ENCODE results near the gene GLA.

Gene GLA

DNA sequence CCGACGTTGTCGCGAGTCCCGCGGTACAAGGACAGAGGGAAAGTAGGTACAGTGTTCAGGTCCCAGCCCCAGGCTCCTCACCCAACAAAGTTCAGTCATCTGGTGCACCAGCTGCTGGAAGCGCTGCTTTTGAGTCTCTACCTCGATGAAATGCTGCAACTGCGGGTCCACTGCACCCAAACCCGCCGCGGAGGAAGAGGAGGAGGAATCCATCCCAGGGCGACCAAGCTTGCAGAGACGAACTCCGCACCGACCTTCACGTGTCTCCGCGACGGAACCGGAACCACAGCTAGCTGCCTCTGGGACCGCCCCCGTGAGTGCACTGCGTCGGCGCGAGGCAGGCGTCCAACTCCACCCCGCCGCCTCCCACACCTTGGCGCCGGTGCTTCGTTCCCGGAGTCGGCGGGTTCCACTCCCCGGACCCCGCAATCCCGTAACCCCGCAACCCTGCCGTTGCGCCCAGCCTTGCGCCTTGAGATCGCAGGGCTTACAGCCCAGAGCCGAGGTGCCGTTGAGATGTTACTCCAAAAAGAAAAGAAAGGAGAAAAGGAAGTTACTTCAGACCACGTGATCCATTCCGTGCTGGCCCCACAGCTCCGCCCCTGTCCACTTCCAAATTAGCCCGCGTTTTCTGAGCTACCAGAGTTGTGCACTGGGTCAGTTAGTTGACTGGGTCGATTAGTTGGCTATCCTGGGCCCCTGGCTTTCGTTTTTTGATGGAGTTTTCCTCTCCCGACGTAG lies 59.1 kb downstream of the GLA start, which contains the start of gene TIMM8A:
Gene TIMM8A, minus strand, starts transcription at position 291 of the 741 bp plus-strand sequence. Its CDS starts 78 bp downstream, at position 213.
- peak; percentile 85 for DNase-seq

DNA sequence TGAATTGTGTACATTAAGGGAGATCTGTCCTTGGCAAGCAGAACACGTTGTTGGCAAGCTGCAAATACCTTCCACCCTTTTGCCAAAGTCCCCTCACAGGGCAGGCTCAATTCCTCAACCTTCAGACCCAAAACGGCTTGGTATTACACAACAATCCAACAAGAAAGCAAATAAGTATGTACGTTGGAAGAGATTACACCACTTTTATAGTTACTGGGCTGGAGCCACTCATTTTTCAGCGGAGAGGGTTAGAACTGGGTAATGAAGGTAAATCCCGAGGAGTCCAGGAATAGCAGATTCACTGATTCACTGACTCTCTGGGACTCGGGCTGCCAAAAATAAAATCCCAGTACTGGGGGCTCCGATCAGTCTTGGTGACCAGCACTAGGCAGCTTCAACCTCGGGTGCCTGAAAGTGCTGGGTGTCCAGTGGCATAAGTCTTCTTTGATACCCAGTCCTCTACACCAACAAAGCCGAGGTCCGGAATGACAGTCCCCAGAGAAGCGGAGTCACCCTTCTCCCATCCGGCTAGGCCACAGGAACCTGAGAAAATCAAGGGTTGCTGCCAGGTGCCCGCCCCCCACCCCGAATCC lies 59.8 kb downstream of the GLA start:
- DNase-seq: no peak

Data from activated CD4-positive, alpha-beta T cell treated with anti-CD3 and anti-CD28 coated beads for 48 hours (primary cell).